DOHH2 (cell line): ENCODE data around the gene TNNT2.

ENCODE experiments used
- CTCF ChIP-seq: fragments of 200-600 bp; sonication (generic); IDR thresholded peaks from one replicate; pipeline ENCODE4 v1.5.1; 2014; ENCODE audit warnings: antibody characterized with exemption, mild to moderate bottlenecking, low read depth, low read length; ENCODE audit not compliant: poor library complexity, severe bottlenecking
- EZH2phosphoT487 ChIP-seq: fragments of 200-600 bp; sonication (generic); IDR thresholded peaks from 2 replicates; pipeline ENCODE4 v1.6.1; 2017; ENCODE audit warnings: borderline replicate concordance, mild to moderate bottlenecking, antibody characterized with exemption, low read length, moderate library complexity, mixed read lengths

GRCh38 chr1:201383647-201384405 is 6.3 kb upstream of the TNNT2 start:
- TF ChIP-seq CTCF = no peak
- no peak for TF ChIP-seq EZH2phosphoT487
